Heart right ventricle (tissue), 16 donors: Measurements from ENCODE around the gene BTBD16. TPM values are rescaled to one million over a fixed set of nuclear protein-coding genes. Genes with fewer than 3 reads are reported as not detected.
A peak's percentile ranks its signal among the peaks of the same experiment; 100 is the strongest.

Experiments used
- ATAC-seq, 8 donors: fragments of 200-7000 bp; cut with Tn5 transposase; one replicate each; pipeline ENCODE4 v1.9.1; 2020; ENCODE audit warnings: mild to moderate bottlenecking in 8 of 8, moderate library complexity in 8 of 8, moderate number of reproducible peaks in 1 of 8
- DNase-seq, 2 donors: peaks; one replicate each; pipeline ENCODE4 v3.0.0-alpha.2; 2020
- H3K27ac ChIP-seq, 10 donors: fragments of 200-600 bp; sonication (generic) in 2 of 10; one replicate each; pipeline versions ENCODE4 v1.5.0 to v1.8.0; 2020 to 2022; ENCODE audit warnings: mild to moderate bottlenecking in 3 of 10
- H3K27me3 ChIP-seq, 7 donors: fragments of 200-600 bp; one replicate each; pipeline ENCODE4 v1.8.0; 2021 to 2022; ENCODE audit warnings: mild to moderate bottlenecking in 2 of 7
- H3K36me3 ChIP-seq, 9 donors: fragments of 200-600 bp; sonication (generic) in 1 of 9; one replicate each; pipeline versions ENCODE4 v1.5.0 to v1.8.0; 2020 to 2022; ENCODE audit warnings: mild to moderate bottlenecking in 2 of 9
- H3K4me1 ChIP-seq, 9 donors: fragments of 200-600 bp; sonication (generic) in 1 of 9; one replicate each; pipeline versions ENCODE4 v1.5.0 to v1.8.0; 2020 to 2022; ENCODE audit warnings: mild to moderate bottlenecking in 4 of 9
- H3K4me3 ChIP-seq, 10 donors: fragments of 200-600 bp; sonication (generic) in 2 of 10; one replicate each; pipeline versions ENCODE4 v1.5.0 to v1.8.0; 2020 to 2022; ENCODE audit warnings: mild to moderate bottlenecking in 7 of 10, moderate library complexity in 2 of 10
- H3K9me3 ChIP-seq, 11 donors: fragments of 200-600 bp in 10 of 11; sonication (generic) in 2 of 11; one replicate each; pipeline versions ENCODE4 v1.5.0 to v1.8.0; 2013 to 2022; ENCODE audit warnings: mild to moderate bottlenecking in 2 of 11, control low read depth in 1 of 11, moderate library complexity in 1 of 11
- CTCF ChIP-seq, 9 donors: fragments of 200-600 bp; sonication (generic) in 2 of 9; IDR thresholded peaks; one replicate each; pipeline versions ENCODE4 v1.5.0 to v1.8.0; 2021 to 2022; ENCODE audit warnings: antibody characterized with exemption in 9 of 9, mild to moderate bottlenecking in 5 of 9, moderate library complexity in 1 of 9
- WGBS, 2 donors: extraction: QIAGEN DNeasy Blood & Tissue Kit; methylation state at CpG; one replicate each; pipeline ENCODE4 v1.1.7; 2013; ENCODE audit warnings: inconsistent platforms in 1 of 2; 5-methylcytosine and 5-hydroxymethylcytosine counted together
- intact Hi-C, 10 donors: fragments of 100-400 bp; cut with DNase I; formaldehyde crosslinking; loops; one replicate each; pipeline versions ENCODE4 v1.11.1 to v1.14.2; 2022
- polyA plus RNA-seq, 2 donors: library from polyadenylated mRNA; stranded (reverse); fragments of 200-250 nt; gene quantifications; one replicate each; pipeline ENCODE4 v1.2.3, GENCODE V29; 2013
- total RNA-seq, 10 donors: library from RNA; stranded (reverse); fragmentation: NEBNext Ultra II Directional in 3 of 10; extraction: Animal tissue kit (Norgen Biotek cat#: 25700) in 3 of 10; gene quantifications; one replicate each; pipeline versions ENCODE4 v1.2.1 to v1.2.4, GENCODE V29; 2021 to 2023
- donor health status: Arrhythmogenic right ventricular cardiomyopathy.
- donor health status: ischemic (EF 13 %, LVEDD 7.1; RV severe dilation, severe dysfunction).
- donor health status: healthy with polysubstance abuse.
- donor health status: DM: no; HTN: yes; CAD: no.
- donor health status: DM: no; HTN: no; CAD: no.
- donor health status: ischemic (EF 25% LVEDD 6.9; RV normal size, moderate dysfunction).
- donor health status: ischemic (EF 25% LVEDD 5.7; RV mildly dilated, moderate dysfunction).
- donor health status: healthy.
- donor health status: DM: yes; HTN: yes; CAD: no.
- donor health status: Ischemic cardiomyopathy.
- donor health status: ischemic (EF 35%, LVEDD 5.7; RV mildly dilated, moderate dysfunction).
- donor health status: nonischemic (EF 11% LVEDD 7.7; RV severe dilation, severe dysfunction).
- donor health status: DM: yes; HTN: yes; CAD: no.
- donor health status: PGD.
- donor health status: ischemic (EF 29% LVEDD 5.4; RV normal size, mild dysfunction).
- donor health status: nonischemic (EF 23%, LVEDD 6.1; RV moderate dilation, normal function).

Gene BTBD16
- total and polyA plus RNA-seq, 12 donors, result 0.29 to 0.76 TPM; not detected in 10

GRCh38 chr10:122306282-122306681 is 35.2 kb downstream of the BTBD16 start:
- peaks cover 0 to 12% (median 0%) of the 10 kb centered on the region in 11 donors for H3K9me3 ChIP-seq
- intact Hi-C loops, result loop anchor here in 1 of 10 donors (5.0 kb wide), 1 partner anchor 36 kb away; no protein-coding TSS in a partner anchor
- H3K27ac ChIP-seq, result peak overlapping the region in 1 of 10 donors; percentile 96

GRCh38 chr10:122306744-122307143 is 35.6 kb downstream of the BTBD16 start:
- Histone ChIP-seq H3K4me3 (no peak overlapping the region), H3K4me1 (peaks cover 9 to 37% (median 28%) of the 10 kb centered on the region in 9 donors), H3K27me3 (no peaks in the 10 kb centered on the region), H3K27ac (peak overlapping the region in 4 of 10 donors; percentile 79 to 96 (median 86)), H3K9me3 (peaks cover 0 to 12% (median 0%) of the 10 kb centered on the region in 11 donors), H3K36me3 (no peaks in the 10 kb centered on the region)
- TF ChIP-seq CTCF (IDR thresholded peaks at IDR 0.05), result no peak
- DNase-seq, result no peak
- no peak for ATAC-seq
- 83 to 85% methylated on average over 3 of the region's 3 CpGs for WGBS, 2 donors
- intact Hi-C loops, result loop anchor here in 1 of 10 donors (5.0 kb wide), 1 partner anchor 36 kb away; no protein-coding TSS in a partner anchor

More at GRCh38 chr10:122306282-122306681, 35.2 kb downstream of the BTBD16 start:
- no peaks in the 10 kb centered on the region for H3K36me3 ChIP-seq
- ATAC-seq, result no peak
- no peak for TF ChIP-seq CTCF (IDR thresholded peaks at IDR 0.05)
- DNase-seq, result no peak
- peaks cover 9 to 37% (median 28%) of the 10 kb centered on the region in 9 donors for H3K4me1 ChIP-seq
- no peaks in the 10 kb centered on the region for H3K27me3 ChIP-seq
- H3K4me3 ChIP-seq, result no peak overlapping the region
- WGBS, 2 donors, result 96 to 99% methylated on average over 5 of the region's 5 CpGs

DNA sequence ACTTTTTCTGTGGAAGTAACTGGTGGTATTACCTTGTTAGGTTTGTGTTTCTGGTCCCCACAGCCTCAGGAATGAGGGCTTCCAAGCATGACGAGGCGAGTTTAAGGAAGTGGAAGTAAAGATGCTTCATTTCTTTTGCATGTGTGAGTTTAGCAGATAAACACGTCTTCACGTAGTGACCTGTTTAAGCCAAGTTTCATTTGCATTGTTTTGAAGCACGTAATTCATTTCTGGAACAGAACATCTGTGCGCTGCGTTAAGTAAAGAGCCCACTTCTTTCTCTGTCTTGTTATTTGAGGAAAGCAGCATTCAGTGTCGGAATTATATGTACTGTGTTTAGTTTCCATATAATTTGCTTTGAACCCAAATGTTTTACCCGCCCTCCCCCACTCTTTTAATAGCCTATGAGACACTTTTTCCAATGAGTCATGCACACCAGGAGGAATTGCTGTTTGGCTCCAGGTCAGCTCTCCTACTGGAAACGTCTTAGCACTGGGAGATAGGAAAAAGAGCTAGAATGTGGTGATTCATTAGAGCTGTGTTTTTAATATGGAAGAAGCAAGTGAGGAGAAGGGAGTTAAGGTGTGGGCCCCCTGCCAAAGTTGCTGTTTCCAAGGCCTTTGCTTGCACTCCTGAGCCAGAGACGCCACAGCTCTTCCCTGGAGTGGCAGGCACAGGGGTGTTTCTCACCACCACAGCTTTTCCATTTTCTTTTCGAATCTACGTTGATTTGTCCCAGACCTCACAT is 36.7 kb downstream of the BTBD16 start:
- intact Hi-C loops, result loop anchor here in 1 of 10 donors (5.0 kb wide), 1 partner anchor 34 kb away; no protein-coding TSS in a partner anchor
- DNase-seq, result peak; percentile 40 to 81
- no peak for TF ChIP-seq CTCF (IDR thresholded peaks at IDR 0.05)
- Histone ChIP-seq H3K27me3 (no peaks in the 10 kb centered on the region), H3K4me3 (peak overlapping the region in 6 of 10 donors; percentile 3 to 24 (median 16)), H3K9me3 (peaks cover 0 to 12% (median 0%) of the 10 kb centered on the region in 11 donors), H3K27ac (peak overlapping the region; percentile 74 to 96 (median 84)), H3K4me1 (peaks cover 9 to 37% (median 28%) of the 10 kb centered on the region in 9 donors), H3K36me3 (no peaks in the 10 kb centered on the region)
- ATAC-seq, result peak; percentile 81 to 94 (median 92)
- 20 to 25% methylated on average over 13 of the region's 13 CpGs for WGBS, 2 donors

DNA sequence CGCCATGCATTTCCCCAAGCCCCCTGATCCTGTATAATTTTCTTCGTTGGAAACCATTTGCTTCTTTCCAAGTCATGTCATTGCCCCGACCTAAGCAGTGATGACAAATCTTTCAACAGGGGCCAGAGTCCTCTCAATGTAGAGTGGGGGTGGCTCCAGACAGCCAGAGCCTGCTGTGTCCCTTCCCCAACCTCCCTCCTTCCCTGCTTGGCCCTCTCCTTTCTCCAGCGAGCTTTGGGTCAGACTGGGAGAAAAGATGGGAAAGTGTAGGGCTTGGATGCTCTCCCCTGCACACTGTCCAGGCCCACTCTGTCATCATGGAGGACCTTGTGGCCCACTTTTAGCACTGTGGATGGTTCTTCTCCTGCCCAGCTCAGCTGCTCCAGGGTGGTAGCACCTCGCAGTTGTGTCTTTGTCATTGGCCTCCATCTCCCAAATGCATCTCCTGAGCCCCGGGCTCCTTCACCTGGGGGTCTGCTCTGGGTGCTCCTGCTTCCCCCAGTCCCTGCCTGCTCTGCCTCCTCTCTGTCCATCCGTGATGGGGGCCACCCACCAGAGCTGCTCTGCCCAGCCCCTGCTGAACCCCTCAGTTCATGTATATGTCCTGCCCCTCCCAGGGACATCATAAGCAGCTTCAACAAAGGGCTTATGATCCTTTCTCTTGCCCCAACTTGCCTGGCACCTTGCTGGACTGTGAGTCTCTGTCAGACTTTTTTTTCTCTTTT is 37.5 kb downstream of the BTBD16 start:
- 53 to 61% methylated on average over 7 of the region's 7 CpGs for WGBS, 2 donors
- H3K27me3 ChIP-seq, result no peaks in the 10 kb centered on the region
- DNase-seq (no peak), ATAC-seq (peak; percentile 32 to 71 (median 54))
- peaks cover 9 to 37% (median 28%) of the 10 kb centered on the region in 9 donors for H3K4me1 ChIP-seq
- TF ChIP-seq CTCF (IDR thresholded peaks at IDR 0.05), result no peak
- H3K9me3 ChIP-seq, result peaks cover 0 to 12% (median 0%) of the 10 kb centered on the region in 11 donors
- intact Hi-C loops, result loop anchor here in 1 of 10 donors (5.0 kb wide), 1 partner anchor 34 kb away; no protein-coding TSS in a partner anchor
- H3K4me3 ChIP-seq, result peak overlapping the region in 4 of 10 donors; percentile 14 to 24 (median 18)
- no peaks in the 10 kb centered on the region for H3K36me3 ChIP-seq
- H3K27ac ChIP-seq, result peak overlapping the region; percentile 74 to 96 (median 84)
